SKM-1 (cell line): ENCODE measurements around the gene ZNF189.

Experiments used
- DNase-seq: peaks from one replicate; lab custom pipeline; 2025; ENCODE audit not compliant: unreplicated experiment; lab: John Stamatoyannopoulos, UW

ZNF189 gene

GRCh38 chr9:101448680-101449070 lies 50.0 kb downstream of the ZNF189 start:
- no peak for DNase-seq

- DNase-seq = no peak
Observed at GRCh38 chr9:101449071-101449721, 50.5 kb downstream of the ZNF189 start.

GRCh38 chr9:101450931-101451330 lies 52.3 kb downstream of the ZNF189 start:
- no peak for DNase-seq

- no peak for DNase-seq
Observed at GRCh38 chr9:101451498-101451897, 52.8 kb downstream of the ZNF189 start.

- DNase-seq = no peak
Observed at GRCh38 chr9:101453776-101454570, 55.3 kb downstream of the ZNF189 start.

- DNase-seq = no peak
Observed at GRCh38 chr9:101455656-101456240, 57.1 kb downstream of the ZNF189 start.

- DNase-seq = no peak
Observed at GRCh38 chr9:101457003-101457402, 58.4 kb downstream of the ZNF189 start.

GRCh38 chr9:101458963-101459631 lies 60.4 kb downstream of the ZNF189 start:
- DNase-seq = peak; percentile 70
